OCI-LY1 (cell line): Measurements from ENCODE around the gene CAMTA2.

Experiments
- H2AFZ ChIP-seq: fragments of 200-600 bp; sonication (generic), shearing (Covaris generic); 2 replicates; pipeline ENCODE4 v1.6.0; 2014; ENCODE audit warnings: antibody characterized with exemption, mild to moderate bottlenecking, low read length
- H3F3A ChIP-seq: fragments of 200-600 bp; sonication (generic), shearing (Covaris generic); 2 replicates; pipeline ENCODE4 v1.6.0; 2014; ENCODE audit warnings: mild to moderate bottlenecking, antibody characterized with exemption, low read length, moderate library complexity; ENCODE audit not compliant: insufficient read depth
- H3K27ac ChIP-seq: fragments of 200-600 bp; sonication (generic); 2 replicates; pipeline ENCODE4 v1.5.1; 2014; ENCODE audit warnings: low read length, mixed run types, mild to moderate bottlenecking, low read depth; ENCODE audit not compliant: poor library complexity, severe bottlenecking
- H3K27me3 ChIP-seq: fragments of 200-600 bp; sonication (generic); 2 replicates; pipeline ENCODE4 v1.6.0; 2014; ENCODE audit warnings: antibody characterized with exemption, mild to moderate bottlenecking, low read length, moderate library complexity; ENCODE audit not compliant: insufficient read depth
- H3K36me3 ChIP-seq: fragments of 200-600 bp; sonication (generic); 2 replicates; pipeline ENCODE4 v1.6.1; 2014; ENCODE audit warnings: mild to moderate bottlenecking, antibody characterized with exemption, low read length, moderate library complexity, mixed read lengths; ENCODE audit not compliant: insufficient read depth
- H3K4me1 ChIP-seq: fragments of 200-600 bp; sonication (generic); 2 replicates; pipeline ENCODE4 v1.5.1; 2014; ENCODE audit warnings: mild to moderate bottlenecking, low read length, moderate library complexity; ENCODE audit not compliant: insufficient read depth, severe bottlenecking
- H3K4me2 ChIP-seq: fragments of 200-600 bp; sonication (generic), shearing (Covaris generic); 2 replicates; pipeline ENCODE4 v1.6.1; 2014; ENCODE audit warnings: low read length
- H3K4me3 ChIP-seq: fragments of 200-600 bp; sonication (generic); 2 replicates; pipeline ENCODE4 v1.5.1; 2014; ENCODE audit warnings: low read length, low read depth, mild to moderate bottlenecking, mixed read lengths; ENCODE audit not compliant: poor library complexity, severe bottlenecking
- H3K79me2 ChIP-seq: fragments of 200-600 bp; shearing (Covaris generic); 2 replicates; pipeline ENCODE4 v1.6.1; 2016; ENCODE audit warnings: mixed run types, low read length, mixed read lengths; ENCODE audit not compliant: insufficient read depth
- H3K9ac ChIP-seq: fragments of 200-600 bp; sonication (generic), shearing (Covaris generic); 2 replicates; pipeline ENCODE4 v1.6.1; 2014; ENCODE audit warnings: mild to moderate bottlenecking, low read length, mixed read lengths
- H3K9me2 ChIP-seq: fragments of 200-600 bp; sonication (generic), shearing (Covaris generic); 2 replicates; pipeline ENCODE4 v1.6.1; 2014; ENCODE audit warnings: low read depth, mild to moderate bottlenecking, low read length, mixed read lengths
- H3K9me3 ChIP-seq: fragments of 200-600 bp; shearing (Covaris generic); 2 replicates; pipeline ENCODE4 v1.6.1; 2014; ENCODE audit warnings: low read length, mixed read lengths
- H4K20me1 ChIP-seq: fragments of 200-600 bp; sonication (generic), shearing (Covaris generic); 2 replicates; pipeline ENCODE4 v1.6.0; 2016; ENCODE audit warnings: mild to moderate bottlenecking, low read length; ENCODE audit not compliant: insufficient read depth
- EZH2 ChIP-seq: fragments of 200-600 bp; sonication (generic), shearing (Covaris generic); IDR thresholded peaks from 2 replicates; pipeline ENCODE4 v1.8.0; 2017; ENCODE audit warnings: borderline replicate concordance, mixed run types, mild to moderate bottlenecking, antibody characterized with exemption, low read length, moderate library complexity, mixed read lengths
- TF ChIP-seq, protein P1 (sequence below): fragments of 200-600 bp; sonication (generic), shearing (Covaris generic); IDR thresholded peaks from 2 replicates; pipeline ENCODE4 v1.5.1; 2017; ENCODE audit warnings: mild to moderate bottlenecking, antibody characterized with exemption, low read length, moderate library complexity, mixed read lengths

CAMTA2 gene

DNA sequence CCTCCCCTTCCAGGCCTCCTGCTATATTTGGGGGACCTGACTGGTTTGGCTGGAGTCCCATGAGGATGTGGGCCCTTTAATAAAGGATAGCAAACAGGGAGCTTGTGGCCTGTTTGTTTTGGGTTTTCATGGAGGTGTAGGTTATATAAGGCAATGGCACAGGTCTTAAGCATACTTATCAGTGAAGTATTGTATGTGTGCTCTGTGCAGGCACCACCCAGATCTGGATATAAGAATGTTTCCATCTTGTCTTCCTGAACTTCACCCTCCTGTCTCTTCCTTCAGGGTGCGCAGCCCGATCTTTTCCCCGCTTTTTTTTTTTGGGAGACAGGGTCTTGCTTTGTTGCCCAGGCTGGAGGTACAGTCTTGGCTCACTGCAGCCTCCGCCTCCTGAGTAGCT lies 37.1 kb upstream of the CAMTA2 start:
- no peak overlapping the region for H3K9ac ChIP-seq
- no peaks in the 10 kb centered on the region for H3F3A ChIP-seq
- no peak overlapping the region for H3K27ac ChIP-seq
- H2AFZ ChIP-seq: no peak overlapping the region
- peaks cover 22% of the 10 kb centered on the region for H3K36me3 ChIP-seq
- no peaks in the 10 kb centered on the region for H3K9me3 ChIP-seq
- H3K27me3 ChIP-seq: no peaks in the 10 kb centered on the region
- H4K20me1 ChIP-seq: no peaks in the 10 kb centered on the region
- no peaks in the 10 kb centered on the region for H3K4me1 ChIP-seq
- TF ChIP-seq, protein P1, sequence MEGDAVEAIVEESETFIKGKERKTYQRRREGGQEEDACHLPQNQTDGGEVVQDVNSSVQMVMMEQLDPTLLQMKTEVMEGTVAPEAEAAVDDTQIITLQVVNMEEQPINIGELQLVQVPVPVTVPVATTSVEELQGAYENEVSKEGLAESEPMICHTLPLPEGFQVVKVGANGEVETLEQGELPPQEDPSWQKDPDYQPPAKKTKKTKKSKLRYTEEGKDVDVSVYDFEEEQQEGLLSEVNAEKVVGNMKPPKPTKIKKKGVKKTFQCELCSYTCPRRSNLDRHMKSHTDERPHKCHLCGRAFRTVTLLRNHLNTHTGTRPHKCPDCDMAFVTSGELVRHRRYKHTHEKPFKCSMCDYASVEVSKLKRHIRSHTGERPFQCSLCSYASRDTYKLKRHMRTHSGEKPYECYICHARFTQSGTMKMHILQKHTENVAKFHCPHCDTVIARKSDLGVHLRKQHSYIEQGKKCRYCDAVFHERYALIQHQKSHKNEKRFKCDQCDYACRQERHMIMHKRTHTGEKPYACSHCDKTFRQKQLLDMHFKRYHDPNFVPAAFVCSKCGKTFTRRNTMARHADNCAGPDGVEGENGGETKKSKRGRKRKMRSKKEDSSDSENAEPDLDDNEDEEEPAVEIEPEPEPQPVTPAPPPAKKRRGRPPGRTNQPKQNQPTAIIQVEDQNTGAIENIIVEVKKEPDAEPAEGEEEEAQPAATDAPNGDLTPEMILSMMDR: no peak
- TF ChIP-seq EZH2: no peak
- no peak overlapping the region for H3K4me2 ChIP-seq
- H3K4me3 ChIP-seq: no peak overlapping the region
- H3K79me2 ChIP-seq: no peaks in the 10 kb centered on the region
- no peaks in the 10 kb centered on the region for H3K9me2 ChIP-seq

DNA sequence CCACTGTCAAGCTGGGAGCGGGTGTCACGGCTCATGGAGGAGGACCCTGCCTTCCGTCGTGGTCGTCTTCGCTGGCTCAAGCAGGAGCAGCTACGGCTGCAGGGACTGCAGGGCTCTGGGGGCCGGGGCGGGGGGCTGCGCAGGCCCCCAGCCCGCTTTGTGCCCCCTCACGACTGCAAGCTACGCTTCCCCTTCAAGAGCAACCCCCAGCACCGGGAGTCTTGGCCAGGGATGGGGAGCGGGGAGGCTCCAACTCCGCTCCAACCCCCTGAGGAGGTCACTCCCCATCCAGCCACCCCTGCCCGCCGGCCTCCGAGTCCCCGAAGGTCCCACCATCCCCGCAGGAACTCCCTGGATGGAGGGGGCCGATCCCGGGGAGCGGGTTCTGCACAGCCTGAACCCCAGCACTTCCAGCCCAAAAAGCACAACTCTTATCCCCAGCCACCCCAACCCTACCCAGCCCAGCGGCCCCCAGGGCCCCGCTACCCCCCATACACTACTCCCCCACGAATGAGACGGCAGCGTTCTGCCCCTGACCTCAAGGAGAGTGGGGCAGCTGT lies 36.2 kb upstream of the CAMTA2 start:
- Histone ChIP-seq H3K36me3 (peaks cover 22% of the 10 kb centered on the region), H3K79me2 (no peaks in the 10 kb centered on the region), H3K9ac (no peak overlapping the region), H3K9me2 (no peaks in the 10 kb centered on the region), H3F3A (0 out of 2 replicates have a peak, but pooled peaks cover 3% of the 10 kb centered on the region), H3K27ac (no peak overlapping the region), H3K4me1 (no peaks in the 10 kb centered on the region), H2AFZ (no peak overlapping the region), H3K9me3 (no peaks in the 10 kb centered on the region), H3K4me3 (no peak overlapping the region), H3K27me3 (no peaks in the 10 kb centered on the region), H3K4me2 (no peak overlapping the region), H4K20me1 (no peaks in the 10 kb centered on the region)
- TF ChIP-seq, protein P1: no peak
- no peak for TF ChIP-seq EZH2

DNA sequence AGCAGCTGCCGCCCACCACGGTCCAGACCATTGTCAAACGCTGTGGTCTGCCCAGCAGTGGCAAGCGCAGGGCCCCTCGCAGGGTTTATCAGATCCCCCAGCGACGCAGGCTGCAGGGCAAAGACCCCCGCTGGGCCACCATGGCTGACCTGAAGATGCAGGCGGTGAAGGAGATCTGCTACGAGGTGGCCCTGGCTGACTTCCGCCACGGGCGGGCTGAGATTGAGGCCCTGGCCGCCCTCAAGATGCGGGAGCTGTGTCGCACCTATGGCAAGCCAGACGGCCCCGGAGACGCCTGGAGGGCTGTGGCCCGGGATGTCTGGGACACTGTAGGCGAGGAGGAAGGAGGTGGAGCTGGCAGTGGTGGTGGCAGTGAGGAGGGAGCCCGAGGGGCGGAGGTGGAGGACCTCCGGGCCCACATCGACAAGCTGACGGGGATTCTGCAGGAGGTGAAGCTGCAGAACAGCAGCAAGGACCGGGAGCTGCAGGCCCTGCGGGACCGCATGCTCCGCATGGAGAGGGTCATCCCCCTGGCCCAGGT lies 34.8 kb upstream of the CAMTA2 start:
- Histone ChIP-seq H4K20me1 (no peaks in the 10 kb centered on the region), H3K36me3 (peaks cover 22% of the 10 kb centered on the region), H2AFZ (no peak overlapping the region), H3F3A (0 out of 2 replicates have a peak, but pooled peaks cover 4% of the 10 kb centered on the region), H3K4me1 (peaks cover 7% of the 10 kb centered on the region), H3K79me2 (no peaks in the 10 kb centered on the region), H3K4me3 (no peak overlapping the region), H3K9ac (no peak overlapping the region), H3K4me2 (no peak overlapping the region), H3K27me3 (no peaks in the 10 kb centered on the region), H3K27ac (no peak overlapping the region), H3K9me3 (no peaks in the 10 kb centered on the region), H3K9me2 (no peaks in the 10 kb centered on the region)
- TF ChIP-seq, protein P1: no peak
- TF ChIP-seq EZH2: no peak
